Measurements from ENCODE around the gene HOXB1.
"Not testable (repeated sequence)": the region's sequence is repeated elsewhere in the genome, so short reads cannot be mapped to it uniquely, and the experiment has no call there.

Gene HOXB1

DNA sequence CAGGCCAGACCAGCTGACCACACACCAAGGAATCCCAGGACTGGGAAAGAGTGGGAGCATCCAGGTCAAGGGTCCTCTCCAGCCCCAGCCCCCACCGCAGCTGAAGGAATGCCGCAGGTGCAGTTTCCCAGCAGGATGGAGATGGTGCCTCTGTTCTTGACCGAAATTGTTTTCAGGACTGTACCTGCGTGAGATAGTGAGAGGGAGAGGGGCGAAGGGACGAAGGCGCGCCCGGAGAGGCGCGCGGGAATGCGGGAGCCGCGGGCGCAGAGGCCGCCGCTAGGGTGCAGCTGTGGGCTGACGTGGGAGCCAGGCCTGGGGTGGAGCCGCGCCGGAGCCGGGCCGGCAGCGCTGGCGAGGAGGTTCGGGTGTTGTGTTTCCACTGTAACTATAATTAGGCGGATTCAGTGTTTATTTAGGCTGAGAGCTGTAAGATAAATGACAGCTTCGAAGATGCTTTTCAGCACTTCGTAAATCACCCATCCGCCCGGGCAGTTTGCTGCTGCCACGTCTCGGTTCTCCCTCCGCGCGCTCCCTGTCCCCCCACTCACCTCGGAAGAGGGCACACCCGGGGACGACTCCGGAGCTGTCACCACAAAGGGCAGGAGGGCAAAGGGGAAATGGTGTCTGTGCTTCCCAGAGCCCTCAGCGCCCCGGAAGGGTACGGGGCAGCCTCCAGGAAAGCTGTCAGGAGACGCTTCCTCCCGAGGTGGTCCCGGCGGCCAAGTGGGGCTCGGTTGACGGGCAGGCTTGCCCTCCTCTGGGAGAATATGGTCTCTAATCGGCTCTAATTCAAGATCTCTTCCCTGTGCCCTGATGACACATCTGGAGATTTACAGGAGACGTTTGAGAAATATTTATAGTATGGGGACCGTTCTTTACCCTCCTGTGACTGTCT, 38.2 kb downstream of the HOXB1 start:
- no peak for DNase-seq

DNA sequence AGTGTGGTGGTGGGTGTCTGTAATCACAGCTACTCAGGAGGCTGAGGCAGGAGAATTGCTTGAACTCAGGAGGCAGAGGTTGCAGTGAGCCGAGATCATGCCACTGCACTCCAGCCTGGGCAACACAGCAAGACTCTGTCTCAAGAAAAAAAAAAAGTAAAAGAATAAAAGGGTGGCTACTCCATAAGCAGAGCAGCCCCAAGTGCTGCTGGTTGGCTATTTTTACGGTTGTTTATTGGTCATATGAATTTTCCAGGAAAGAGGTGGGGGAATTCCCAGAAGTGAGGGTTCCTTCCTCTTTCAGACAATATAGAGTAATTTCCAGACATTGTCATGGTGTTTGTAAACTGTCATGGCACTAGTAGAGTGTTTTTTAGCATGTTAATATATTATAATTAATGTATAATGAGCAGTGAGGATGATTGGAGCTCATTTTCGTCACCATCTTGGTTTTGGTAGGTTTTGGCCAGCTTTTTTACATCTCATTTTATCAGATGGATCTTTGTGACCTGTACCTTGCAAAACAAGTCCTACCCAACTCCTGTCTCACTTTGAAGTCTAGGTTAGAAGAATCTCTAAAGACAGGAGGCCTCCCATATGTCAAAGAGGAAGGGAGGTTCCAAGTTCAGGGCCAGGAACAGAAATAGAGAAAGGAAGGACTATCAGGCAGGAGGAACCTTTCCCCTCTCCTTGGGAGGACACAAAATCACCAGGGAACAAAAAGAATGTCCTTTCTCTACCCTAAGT, 39.1 kb downstream of the HOXB1 start:
- no peak for DNase-seq

DNA sequence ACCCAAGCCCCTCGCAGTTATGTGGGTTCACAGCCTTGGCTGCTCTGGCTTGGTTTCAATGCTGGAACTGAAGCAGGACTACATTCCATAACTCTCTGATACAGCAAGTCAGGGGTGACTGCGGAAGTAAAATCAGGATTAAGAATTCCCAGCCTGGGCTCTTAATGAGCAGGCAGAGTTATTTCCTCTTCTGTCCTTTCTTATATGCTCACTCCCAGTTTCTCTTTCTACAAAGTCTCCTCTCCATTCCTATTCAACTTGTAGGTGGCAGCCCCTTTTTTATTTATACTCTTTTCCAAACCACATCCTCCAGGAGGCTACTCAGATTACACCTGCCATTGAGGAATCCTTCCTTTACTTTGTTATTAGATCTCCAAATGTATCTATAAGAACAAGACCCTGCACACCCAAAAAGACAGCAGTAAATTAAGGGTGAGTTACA, 40.3 kb downstream of the HOXB1 start:
- no peak for DNase-seq

- DNase-seq, result no peak
Measured at GRCh38 chr17:48489781-48490180, 41.0 kb downstream of the HOXB1 start.

- DNase-seq, result no peak
Measured at GRCh38 chr17:48488548-48489106, 42.2 kb downstream of the HOXB1 start.

DNA sequence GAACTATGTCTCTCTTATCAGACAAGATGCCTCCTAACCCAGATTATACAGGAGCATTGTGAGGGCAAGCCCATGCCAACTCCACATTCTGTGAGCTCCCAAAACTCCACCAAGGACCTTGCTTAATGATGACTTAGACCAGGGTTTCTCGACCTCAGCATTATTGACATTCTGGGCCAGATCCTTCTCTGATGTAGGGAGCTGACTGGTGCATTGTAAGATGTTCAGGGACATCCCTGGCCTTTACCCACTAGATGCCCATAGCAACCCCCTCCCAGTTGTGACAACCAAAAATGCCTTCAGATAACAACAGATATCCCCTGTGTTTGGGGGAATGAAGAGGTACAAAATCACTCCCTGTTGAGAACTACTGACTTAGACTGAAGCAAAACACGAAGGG, 43.6 kb downstream of the HOXB1 start:
- DNase-seq, result no peak

- no peak for DNase-seq
Measured at GRCh38 chr17:48486557-48486956, 44.3 kb downstream of the HOXB1 start.

DNA sequence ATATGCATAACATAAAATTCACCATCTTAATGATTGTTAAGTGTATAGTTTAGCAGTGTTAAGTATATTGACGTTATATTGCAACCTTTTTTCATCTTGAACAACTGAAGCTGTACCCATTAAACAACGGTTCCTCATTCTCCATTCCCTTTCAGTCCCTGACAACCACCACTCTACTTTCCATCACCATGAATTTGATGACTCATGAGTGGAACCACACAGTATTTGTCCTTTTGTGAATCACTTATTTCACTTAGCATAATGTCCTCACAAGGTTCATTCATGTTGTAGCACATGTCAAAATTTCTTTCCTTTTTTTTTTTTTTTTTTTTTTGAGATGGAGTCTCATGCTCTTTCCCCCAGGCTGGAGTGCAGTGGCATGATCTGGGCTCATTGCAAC, 46.0 kb downstream of the HOXB1 start:
- DNase-seq, result no peak

DNA sequence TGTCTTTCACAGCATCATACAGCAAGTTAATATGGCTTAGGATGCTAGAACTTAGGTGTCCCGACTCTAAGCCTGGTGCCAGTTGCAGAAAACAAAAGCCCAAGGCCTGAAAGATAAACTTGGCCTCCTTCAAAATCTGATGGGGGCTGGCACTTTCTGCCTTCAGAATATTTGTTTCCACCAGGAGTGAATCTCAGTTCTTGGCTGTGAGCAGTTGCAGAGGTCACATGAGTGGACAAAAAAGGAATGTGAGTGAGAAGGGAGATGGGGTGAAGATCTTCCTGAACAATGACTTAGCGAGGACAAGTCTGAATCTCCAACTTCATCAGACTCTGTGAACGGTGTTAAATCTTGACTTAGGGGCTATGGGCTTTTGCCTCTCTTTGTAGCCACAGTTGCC, 46.6 kb downstream of the HOXB1 start:
- no peak for DNase-seq

- DNase-seq, result no peak
Measured at GRCh38 chr17:48483471-48484131, 47.2 kb downstream of the HOXB1 start.

GRCh38 chr17:48483004-48483403, 47.8 kb downstream of the HOXB1 start:
- no peak for DNase-seq

DNA sequence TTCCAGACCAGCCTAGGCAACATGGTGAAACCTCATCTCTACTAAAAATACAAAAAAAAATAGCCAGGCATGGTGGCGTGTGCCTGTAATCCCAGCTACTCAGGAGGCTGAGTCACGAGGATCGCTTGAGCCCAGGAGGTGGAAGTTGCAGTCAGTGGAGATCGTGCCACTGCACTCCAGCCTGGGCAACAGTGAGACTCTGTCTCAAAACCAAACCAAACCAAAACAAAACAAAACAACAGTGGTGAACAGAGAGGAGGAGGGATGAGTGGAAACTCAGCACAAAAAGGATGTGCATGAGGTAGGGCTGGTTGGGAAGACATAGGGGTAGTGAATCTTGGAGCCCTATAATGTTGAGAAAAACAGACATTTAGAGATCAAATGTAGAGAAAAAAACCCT, 48.5 kb downstream of the HOXB1 start:
- DNase-seq, result not testable (repeated sequence)

DNA sequence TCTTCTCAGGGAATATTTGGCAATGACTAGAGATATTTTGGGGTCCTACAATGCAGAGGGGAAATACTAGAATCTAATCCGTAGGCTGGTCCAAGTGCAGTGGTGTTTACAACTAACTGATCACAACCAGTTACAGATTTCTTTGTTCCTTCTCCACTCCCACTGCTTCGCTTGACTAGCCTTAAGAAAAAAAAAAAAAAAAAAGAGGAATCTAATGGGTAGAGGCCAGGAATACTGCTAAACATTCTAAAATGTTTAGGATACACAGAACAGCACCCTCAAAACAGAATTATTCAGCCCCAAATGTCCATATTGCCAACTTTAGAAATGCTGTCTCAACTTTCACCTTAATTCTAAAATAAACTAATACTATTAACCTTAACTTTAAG, 51.8 kb downstream of the HOXB1 start:
- DNase-seq, result no peak
